Upper lobe of left lung (tissue), 6 donors: ENCODE results near the gene ZNF688. TPM values are rescaled to one million over a fixed set of nuclear protein-coding genes. Genes with fewer than 3 reads are reported as not detected.
A peak's percentile ranks its signal among the peaks of the same experiment; 100 is the strongest.

Source experiments
- ATAC-seq, 2 donors: fragments of 200-7000 bp; cut with Tn5 transposase; one replicate each; pipeline ENCODE4 v1.9.1; 2022; ENCODE audit warnings: mild to moderate bottlenecking in 2 of 2, moderate library complexity in 2 of 2; ENCODE audit not compliant: low FRiP score in 2 of 2
- DNase-seq, 2 donors: peaks; one replicate each; pipeline ENCODE4 v3.0.0-alpha.2; 2019 to 2020
- H3K27ac ChIP-seq, 4 donors: fragments of 200-600 bp; sonication (generic); one replicate each; pipeline ENCODE4 v1.5.1; 2016 to 2019
- H3K27me3 ChIP-seq, 4 donors: fragments of 200-600 bp; sonication (generic); one replicate each; pipeline ENCODE4 v1.5.1; 2017 to 2019
- H3K36me3 ChIP-seq, 4 donors: fragments of 200-600 bp; sonication (generic); one replicate each; pipeline ENCODE4 v1.5.1; 2016 to 2019
- H3K4me1 ChIP-seq, 4 donors: fragments of 200-600 bp; sonication (generic); one replicate each; pipeline ENCODE4 v1.5.1; 2018 to 2019
- H3K4me3 ChIP-seq, 4 donors: fragments of 200-600 bp; sonication (generic); one replicate each; pipeline ENCODE4 v1.5.1; 2017 to 2019; ENCODE audit warnings: mild to moderate bottlenecking in 2 of 4, moderate library complexity in 1 of 4
- H3K9me3 ChIP-seq, 4 donors: fragments of 200-600 bp; sonication (generic); one replicate each; pipeline ENCODE4 v1.5.1; 2018 to 2019
- EP300 ChIP-seq, 4 donors: sonication (generic); formaldehyde crosslinking; IDR thresholded peaks; one replicate each; pipeline ENCODE4 v1.5.1; 2017; ENCODE audit warnings: antibody characterized with exemption in 4 of 4, control low read depth in 2 of 4
- POLR2A ChIP-seq, 4 donors: fragments of 450-650 bp; IDR thresholded peaks; one replicate each; pipeline ENCODE4 v1.5.1; 2016 to 2017; ENCODE audit warnings: antibody characterized with exemption in 4 of 4, mild to moderate bottlenecking in 2 of 4
- POLR2AphosphoS5 ChIP-seq, 2 donors: sonication (generic); formaldehyde crosslinking; IDR thresholded peaks; one replicate each; pipeline ENCODE4 v1.5.1; 2017; ENCODE audit warnings: antibody characterized with exemption in 2 of 2
- WGBS, 2 donors: methylation state at CpG; one replicate each; pipeline ENCODE4 v1.1.5; 2017 to 2018; 5-methylcytosine and 5-hydroxymethylcytosine counted together
- total RNA-seq, 6 donors: library from RNA; depleted of rRNA in 4 of 6; stranded (reverse); fragments of >200 nt in 4 of 6; gene quantifications; one replicate each; pipeline versions ENCODE4 v1.1.0 to v1.2.1, GENCODE V29; 2016 to 2021
- TF ChIP-seq, protein P1 (sequence below), 6 experiments: fragments of 450-650 bp in 4 of 6; fragments of 200-600 bp in 2 of 6; sonication (generic) in 2 of 6; IDR thresholded peaks; one replicate each; pipeline ENCODE4 v1.5.1; 2016 to 2019; ENCODE audit warnings: antibody characterized with exemption in 6 of 6
- donor health status: DM: no; HTN: no; CAD: no; lungs with moderate emphysema.
- donor health status: DM: no; HTN: yes; CAD: no; lungs with severe emphysema.

Gene ZNF688
- total RNA-seq, 6 donors from 2014 or later: 15.0 to 34.6 (median 18.8) TPM

DNA sequence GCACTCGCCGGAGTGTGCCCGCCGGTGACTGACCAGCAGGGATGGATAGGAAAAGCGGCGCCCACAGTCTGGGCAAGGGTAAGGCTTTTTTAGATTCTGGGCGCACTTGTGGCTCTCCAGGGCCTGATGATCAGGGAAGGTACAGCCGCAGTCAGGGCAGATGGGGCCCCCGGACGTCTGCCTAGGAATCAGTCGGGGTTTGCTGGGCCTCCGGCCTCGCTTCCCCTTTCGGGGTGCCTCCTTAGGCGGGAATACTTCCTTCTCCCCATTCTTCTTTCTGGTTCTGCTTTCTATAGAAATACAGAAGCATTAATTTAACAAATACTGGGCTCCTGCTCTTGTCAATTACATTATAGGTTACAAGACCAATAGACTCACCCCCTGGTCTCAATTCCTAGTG, 33.6 kb upstream of the ZNF688 start:
- no peak for TF ChIP-seq EP300 (IDR thresholded peaks at IDR 0.05)
- TF ChIP-seq, protein P1, sequence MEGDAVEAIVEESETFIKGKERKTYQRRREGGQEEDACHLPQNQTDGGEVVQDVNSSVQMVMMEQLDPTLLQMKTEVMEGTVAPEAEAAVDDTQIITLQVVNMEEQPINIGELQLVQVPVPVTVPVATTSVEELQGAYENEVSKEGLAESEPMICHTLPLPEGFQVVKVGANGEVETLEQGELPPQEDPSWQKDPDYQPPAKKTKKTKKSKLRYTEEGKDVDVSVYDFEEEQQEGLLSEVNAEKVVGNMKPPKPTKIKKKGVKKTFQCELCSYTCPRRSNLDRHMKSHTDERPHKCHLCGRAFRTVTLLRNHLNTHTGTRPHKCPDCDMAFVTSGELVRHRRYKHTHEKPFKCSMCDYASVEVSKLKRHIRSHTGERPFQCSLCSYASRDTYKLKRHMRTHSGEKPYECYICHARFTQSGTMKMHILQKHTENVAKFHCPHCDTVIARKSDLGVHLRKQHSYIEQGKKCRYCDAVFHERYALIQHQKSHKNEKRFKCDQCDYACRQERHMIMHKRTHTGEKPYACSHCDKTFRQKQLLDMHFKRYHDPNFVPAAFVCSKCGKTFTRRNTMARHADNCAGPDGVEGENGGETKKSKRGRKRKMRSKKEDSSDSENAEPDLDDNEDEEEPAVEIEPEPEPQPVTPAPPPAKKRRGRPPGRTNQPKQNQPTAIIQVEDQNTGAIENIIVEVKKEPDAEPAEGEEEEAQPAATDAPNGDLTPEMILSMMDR (IDR thresholded peaks at IDR 0.05): no peak
- TF ChIP-seq POLR2A (IDR thresholded peaks at IDR 0.05): no peak
- no peak for TF ChIP-seq POLR2AphosphoS5 (IDR thresholded peaks at IDR 0.05)
- no peaks in the 10 kb centered on the region for H3K9me3 ChIP-seq
- peaks cover 9 to 14% (median 10%) of the 10 kb centered on the region in 4 donors for H3K4me1 ChIP-seq
- no peaks in the 10 kb centered on the region for H3K27me3 ChIP-seq
- no peak for ATAC-seq
- 85 to 90% methylated on average over 15 of the region's 15 CpGs for WGBS, 2 donors
- no peak overlapping the region for H3K4me3 ChIP-seq
- H3K36me3 ChIP-seq: peaks cover 6 to 48% (median 22%) of the 10 kb centered on the region in 4 donors
- peak; percentile 30 to 50 for DNase-seq
- H3K27ac ChIP-seq: no peak overlapping the region

DNA sequence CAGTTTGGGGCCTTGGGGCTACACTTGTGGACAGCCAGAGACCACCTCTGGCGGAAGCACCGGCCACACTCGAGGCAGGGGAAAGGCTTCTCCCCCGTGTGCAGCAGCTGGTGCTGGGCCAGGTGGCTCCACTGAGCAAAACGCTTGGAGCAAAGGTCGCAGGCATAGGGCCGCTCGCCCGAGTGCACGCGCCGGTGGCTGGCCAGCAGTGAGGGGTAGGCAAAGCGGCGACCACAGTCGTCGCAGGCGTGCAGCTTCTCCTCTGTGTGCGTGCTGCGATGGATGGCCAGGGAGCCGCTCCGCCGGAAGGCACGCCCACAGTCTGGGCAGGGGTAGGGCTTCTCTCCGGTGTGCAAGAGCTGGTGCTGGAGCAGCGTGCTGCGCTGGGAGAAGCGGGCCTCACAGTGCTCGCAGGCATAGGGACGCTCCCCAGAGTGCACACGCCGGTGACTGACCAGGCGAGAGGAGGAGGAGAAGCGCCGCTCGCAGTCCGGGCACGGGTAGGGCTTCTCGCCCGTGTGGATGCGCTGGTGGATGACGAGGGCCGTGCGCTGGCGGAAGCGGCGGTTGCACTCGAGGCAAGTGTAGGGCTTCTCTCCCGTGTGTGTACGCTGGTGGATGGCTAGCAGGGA, 32.9 kb upstream of the ZNF688 start:
- no peak for TF ChIP-seq POLR2A (IDR thresholded peaks at IDR 0.05)
- TF ChIP-seq, protein P1 (IDR thresholded peaks at IDR 0.05): no peak
- TF ChIP-seq POLR2AphosphoS5 (IDR thresholded peaks at IDR 0.05): no peak
- no peak for TF ChIP-seq EP300 (IDR thresholded peaks at IDR 0.05)
- peak in 1 of 2 donors; percentile 56 for ATAC-seq
- H3K9me3 ChIP-seq: no peaks in the 10 kb centered on the region
- no peak overlapping the region for H3K27ac ChIP-seq
- H3K27me3 ChIP-seq: no peaks in the 10 kb centered on the region
- H3K4me3 ChIP-seq: no peak overlapping the region
- 92 to 96% methylated on average over 37 to 49 of the region's 49 CpGs for WGBS, 2 donors
- H3K4me1 ChIP-seq: peaks cover 8 to 14% (median 8%) of the 10 kb centered on the region in 4 donors
- peak in 1 of 2 donors; percentile 82 for DNase-seq
- H3K36me3 ChIP-seq: peaks cover 6 to 48% (median 22%) of the 10 kb centered on the region in 4 donors

DNA sequence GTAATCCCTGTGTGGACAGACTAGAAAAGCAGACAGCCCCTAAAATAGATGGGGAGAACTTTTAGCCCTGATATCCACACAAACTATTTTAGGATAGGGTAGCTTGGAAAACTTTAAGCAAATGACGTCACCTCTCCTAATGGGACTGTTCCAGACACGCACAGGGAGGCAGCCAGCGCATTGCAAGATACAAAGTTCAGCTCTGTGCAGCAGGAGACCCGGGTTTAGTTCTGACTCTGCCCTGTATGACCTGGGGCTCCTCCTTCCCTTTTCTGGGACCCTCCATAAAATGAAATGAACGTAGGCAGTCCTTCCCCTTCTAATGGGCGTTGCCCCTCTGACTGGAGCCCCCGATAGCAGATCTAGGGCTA, 32.4 kb upstream of the ZNF688 start:
- no peak for ATAC-seq
- 90 to 95% methylated on average over 6 to 7 of the region's 7 CpGs for WGBS, 2 donors

DNA sequence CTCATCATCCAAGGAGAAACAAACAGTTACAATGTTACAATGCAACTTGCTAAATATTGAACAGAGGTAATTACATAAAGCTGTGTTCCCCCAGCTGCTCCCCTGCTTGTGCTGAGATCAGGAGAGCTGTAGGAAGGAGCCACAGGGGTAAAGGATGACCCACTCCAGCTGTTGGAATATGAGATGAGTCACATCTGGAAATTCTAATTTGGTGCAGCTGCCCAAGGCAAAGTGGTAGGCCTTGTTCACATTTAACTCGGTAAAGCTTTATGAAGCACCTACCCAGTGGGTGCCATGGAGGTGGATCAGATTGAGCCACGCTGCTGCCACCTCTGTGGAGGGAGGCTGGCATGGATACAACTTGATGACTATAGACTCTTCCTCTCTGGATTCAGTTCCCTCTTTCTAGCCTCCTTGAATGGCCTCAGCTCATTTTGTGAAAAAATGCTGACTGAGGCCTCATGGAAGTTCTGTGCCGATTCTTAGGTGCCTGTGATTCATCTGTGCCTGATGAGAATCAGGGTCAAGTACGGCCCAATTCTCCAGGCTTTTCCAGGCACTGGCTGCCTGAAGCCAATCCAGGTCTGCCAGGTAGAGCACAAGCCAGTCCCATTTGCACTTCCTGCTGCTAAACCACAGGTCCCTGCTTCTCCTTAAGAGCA, 31.2 kb upstream of the ZNF688 start:
- ATAC-seq (peak in 1 of 2 donors; percentile 67), DNase-seq (no peak)
- Histone ChIP-seq H3K4me3 (no peak overlapping the region), H3K36me3 (peaks cover 6 to 48% (median 22%) of the 10 kb centered on the region in 4 donors), H3K27me3 (no peaks in the 10 kb centered on the region), H3K4me1 (peaks cover 0 to 3% (median 0%) of the 10 kb centered on the region in 4 donors), H3K27ac (peak overlapping the region in 1 of 4 donors; percentile 24), H3K9me3 (no peaks in the 10 kb centered on the region)
- TF ChIP-seq POLR2AphosphoS5 (IDR thresholded peaks at IDR 0.05) (no peak), POLR2A (IDR thresholded peaks at IDR 0.05) (no peak), EP300 (IDR thresholded peaks at IDR 0.05) (no peak)
- TF ChIP-seq, protein P1 (IDR thresholded peaks at IDR 0.05): no peak
- WGBS, 2 donors: 63 to 80% methylated on average over 4 of the region's 4 CpGs

More for the DNA sequence above, 32.4 kb upstream of the ZNF688 start:
- Histone ChIP-seq H3K4me3 (no peak overlapping the region), H3K36me3 (peaks cover 6 to 48% (median 22%) of the 10 kb centered on the region in 4 donors), H3K9me3 (no peaks in the 10 kb centered on the region), H3K27ac (no peak overlapping the region), H3K4me1 (peaks cover 3 to 9% (median 4%) of the 10 kb centered on the region in 4 donors), H3K27me3 (no peaks in the 10 kb centered on the region)
- no peak for DNase-seq
- TF ChIP-seq, protein P1 (IDR thresholded peaks at IDR 0.05): no peak
- TF ChIP-seq POLR2A (IDR thresholded peaks at IDR 0.05) (no peak), POLR2AphosphoS5 (IDR thresholded peaks at IDR 0.05) (no peak), EP300 (IDR thresholded peaks at IDR 0.05) (no peak)
